T-helper 9 cell (primary cell): ENCODE results near the gene PLXNB1.

Experiments used
- DNase-seq: peaks from one replicate; pipeline ENCODE4 v3.0.0-alpha.2; 2020

PLXNB1 gene

DNA sequence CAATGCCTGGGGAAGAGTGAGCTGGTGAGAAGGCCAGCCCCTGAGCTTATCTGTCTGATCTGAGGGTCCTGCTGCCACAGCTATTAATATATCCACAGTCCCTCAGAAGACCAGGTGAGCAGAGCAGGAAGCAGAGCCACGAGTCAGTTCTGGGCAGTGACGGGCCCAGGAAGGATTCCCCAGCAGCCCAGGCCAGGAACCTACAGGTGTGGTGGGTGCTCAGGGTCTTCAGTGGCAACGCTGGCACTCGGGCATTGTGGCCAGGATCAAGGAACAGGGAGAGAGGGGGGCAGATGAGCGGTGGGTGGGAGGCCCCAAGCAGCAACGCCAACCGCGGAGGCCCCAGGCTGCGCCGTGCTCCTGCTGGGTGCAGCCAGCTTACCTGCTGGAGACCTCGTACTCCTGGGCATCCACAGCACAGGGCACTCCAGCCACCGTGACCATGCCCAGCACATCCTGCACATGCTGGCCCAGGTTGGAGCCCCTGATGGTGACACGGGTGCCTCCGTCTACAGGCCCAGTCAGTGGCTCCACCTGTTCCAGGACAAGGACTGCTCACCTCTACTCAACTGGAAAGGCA, 12.3 kb downstream of the PLXNB1 start:
- no peak for DNase-seq

DNA sequence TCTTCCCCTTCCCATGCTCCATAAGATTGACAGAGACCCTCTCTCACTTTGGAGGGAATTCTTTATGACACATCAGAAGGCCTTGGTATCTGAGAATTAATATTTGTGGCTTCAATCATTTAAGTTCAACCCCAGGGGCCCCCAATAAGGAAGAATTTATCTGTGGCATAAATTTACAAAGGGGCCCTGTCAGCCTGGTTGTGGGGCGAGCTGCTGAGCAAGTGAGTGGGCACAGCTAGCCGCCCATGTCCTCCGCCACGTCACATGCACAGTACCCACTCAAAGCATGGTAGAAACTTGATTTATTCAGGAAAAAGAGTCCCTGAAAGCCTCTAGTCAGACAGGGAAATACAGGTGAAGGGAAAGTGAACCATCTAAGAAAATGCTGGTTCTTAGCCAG, 13.3 kb downstream of the PLXNB1 start:
- no peak for DNase-seq

GRCh38 chr3:48416091-48416505, 13.8 kb downstream of the PLXNB1 start:
- DNase-seq: no peak

DNA sequence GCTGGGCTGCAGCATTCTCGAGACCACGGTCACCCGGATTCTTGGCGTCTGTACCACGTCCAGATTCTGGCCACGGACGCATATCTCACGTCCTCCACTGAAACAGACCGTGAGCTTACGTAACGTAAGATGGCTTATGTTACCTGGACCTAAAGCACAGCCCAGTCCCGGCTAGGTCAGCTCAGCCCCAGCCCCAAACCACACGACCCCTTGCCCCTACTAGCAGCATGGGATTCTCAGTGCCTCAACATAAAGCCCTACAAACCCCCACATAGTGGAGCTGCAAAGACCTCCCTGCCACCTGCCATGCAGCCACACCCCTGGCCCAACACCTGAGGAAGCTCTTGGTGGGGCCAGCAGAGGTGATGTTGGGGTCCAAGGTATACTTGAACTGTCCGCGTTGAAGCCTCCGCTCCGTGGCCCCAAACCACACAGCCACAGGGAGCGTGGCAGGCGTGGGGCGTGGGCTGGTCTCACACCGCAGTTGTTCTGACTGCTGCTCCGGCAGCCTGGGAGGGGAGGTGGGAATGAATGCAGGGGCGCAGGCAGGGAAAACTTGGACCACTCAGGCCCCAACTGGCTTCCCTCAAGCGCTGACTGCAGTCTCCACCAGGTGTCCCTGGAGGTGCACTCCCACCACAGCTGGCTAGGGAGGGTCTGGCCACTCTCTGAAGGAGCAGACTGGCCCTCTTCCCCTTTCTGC, 14.5 kb downstream of the PLXNB1 start:
- DNase-seq: no peak

GRCh38 chr3:48414376-48415250, 15.3 kb downstream of the PLXNB1 start:
- no peak for DNase-seq

DNA sequence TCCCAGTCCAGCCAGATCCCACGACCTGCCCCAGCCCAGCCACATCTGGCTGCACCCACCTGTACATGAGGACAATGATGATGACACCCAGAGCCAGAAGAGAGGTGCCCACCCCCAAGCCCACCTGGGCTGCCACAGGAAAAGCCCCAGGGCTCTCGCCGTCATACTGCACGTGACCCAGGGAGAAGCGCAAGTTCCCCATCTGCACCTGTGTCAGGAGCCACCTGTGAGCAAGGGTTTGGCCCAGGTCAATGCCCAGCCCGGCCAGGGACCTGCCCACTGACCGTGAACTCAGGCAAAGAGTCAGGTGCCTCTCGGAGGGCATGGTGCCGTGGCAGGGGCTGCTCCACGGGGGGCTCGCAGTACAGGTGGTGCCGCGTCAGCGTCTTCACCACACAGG, 16.3 kb downstream of the PLXNB1 start:
- no peak for DNase-seq

GRCh38 chr3:48413086-48413485, 16.8 kb downstream of the PLXNB1 start:
- DNase-seq: no peak

DNA sequence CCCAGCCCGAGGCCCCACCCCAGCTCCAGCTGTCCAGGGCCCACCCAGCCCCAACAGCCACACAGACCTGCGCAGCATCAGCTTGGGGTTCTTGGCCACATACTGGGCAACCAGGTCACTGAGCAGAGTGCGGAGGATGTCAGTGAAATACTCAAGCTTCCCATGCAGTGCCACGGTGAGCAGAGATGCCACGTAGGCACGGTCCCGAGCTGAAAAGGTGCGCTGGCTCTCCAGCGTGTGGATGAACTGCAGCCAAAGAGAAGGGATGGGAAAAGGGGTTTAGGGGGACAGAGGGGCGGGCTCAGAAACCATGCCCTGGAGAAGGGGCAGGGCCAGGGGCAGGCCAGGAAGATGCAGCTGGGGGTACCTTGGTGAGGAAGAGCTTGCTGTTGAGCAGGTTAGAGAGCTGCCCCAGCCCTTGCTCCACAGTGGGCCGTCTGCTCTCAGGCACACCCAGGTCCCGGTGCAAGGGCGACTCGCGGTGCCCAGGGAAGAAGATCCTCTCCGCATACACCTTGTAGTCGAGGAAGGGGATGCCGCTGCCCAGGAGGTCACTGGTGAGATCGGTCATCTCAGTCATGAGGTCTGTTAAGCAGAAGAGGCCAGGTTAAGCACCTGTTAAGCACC, 17.4 kb downstream of the PLXNB1 start:
- DNase-seq: no peak

GRCh38 chr3:48411606-48412374, 18.1 kb downstream of the PLXNB1 start:
- no peak for DNase-seq

DNA sequence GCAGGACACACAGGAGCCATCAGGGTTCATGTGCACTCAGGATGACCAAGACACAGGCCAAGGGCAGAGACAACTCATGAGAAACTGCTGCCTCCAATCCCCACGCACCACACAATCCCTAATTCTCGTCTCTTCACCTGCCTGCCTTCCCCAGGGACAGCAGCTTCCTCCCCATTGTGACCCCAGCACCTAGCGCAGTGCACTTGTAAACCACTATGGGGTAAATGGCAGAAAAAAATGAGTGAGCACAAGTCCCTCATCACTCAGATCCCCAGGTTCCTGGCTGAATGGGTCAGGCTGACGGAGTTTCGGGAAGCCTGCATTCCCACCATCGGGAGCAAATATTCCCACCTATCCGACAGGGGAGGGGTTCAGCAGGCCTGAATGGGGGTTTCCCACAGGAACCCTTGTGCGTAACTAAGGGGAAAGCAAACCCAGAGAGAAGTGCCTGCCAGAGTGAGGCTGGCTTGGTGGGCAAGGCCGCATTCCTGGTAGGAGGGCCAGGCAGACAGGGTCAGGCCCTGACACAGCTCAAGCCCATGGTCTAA, 18.8 kb downstream of the PLXNB1 start:
- DNase-seq: no peak

DNA sequence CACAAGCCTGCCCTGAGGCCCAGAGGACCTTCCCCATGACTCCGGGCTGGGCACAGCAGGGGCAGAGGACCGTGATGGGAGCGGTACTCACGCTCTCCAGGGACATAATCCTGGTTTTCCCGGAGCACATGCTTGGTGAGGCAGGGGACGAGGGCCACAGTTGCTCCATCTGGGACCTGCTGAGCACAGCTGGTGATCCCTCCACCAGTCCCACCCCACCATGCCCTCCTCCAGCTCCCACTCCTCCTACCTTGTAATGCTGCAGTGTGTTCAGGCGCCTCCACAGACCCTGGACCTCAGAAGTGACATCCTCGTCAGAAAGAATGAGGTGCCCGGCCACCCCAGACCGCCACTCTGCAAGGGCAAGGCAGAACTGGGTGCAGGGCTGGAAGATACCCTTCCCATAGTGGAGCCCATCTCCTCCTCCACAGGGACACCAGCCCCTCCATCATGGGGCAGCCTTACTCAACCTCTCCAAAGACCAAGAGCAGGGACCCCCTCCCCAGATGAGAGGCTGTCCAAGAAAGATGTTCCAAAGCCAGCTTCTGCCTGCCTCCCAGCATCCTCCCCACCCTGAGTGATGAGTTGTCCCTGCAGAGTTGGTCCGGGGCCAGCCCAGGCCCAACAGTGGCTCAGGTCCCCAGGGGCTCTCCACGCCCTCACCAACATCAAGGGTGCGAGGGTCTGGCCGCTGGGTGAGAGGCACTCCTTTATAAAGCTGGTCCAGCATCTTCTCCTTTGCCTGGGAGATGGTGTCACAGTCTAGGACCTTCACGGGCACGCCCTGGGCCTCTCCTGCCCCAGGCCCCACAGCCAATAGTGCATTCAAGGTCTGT, 19.5 kb downstream of the PLXNB1 start:
- DNase-seq: no peak

- no peak for DNase-seq
Observed at GRCh38 chr3:48409291-48410201, 20.3 kb downstream of the PLXNB1 start.

DNA sequence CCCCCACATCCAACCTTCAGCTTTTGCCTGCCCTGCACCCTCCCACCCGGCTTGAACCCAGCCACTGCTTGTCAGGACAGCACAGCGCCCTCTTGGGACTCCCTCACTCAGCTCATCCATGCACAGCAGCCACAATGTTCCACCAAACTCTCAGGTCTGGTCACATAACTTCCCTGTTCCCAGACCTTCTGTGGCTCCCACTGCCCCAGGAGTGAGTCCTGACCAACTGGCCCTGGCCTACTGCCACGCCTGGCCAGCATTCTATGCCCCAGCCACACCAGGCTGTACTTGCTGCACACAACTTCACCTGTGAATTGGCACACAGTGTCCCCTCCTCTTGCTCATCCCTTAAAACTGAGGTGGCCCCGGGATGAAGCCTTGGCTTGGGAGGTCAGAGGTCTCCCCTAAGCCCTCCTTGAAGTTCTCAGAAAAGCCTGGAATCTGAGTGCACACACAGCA, 21.0 kb downstream of the PLXNB1 start:
- no peak for DNase-seq

DNA sequence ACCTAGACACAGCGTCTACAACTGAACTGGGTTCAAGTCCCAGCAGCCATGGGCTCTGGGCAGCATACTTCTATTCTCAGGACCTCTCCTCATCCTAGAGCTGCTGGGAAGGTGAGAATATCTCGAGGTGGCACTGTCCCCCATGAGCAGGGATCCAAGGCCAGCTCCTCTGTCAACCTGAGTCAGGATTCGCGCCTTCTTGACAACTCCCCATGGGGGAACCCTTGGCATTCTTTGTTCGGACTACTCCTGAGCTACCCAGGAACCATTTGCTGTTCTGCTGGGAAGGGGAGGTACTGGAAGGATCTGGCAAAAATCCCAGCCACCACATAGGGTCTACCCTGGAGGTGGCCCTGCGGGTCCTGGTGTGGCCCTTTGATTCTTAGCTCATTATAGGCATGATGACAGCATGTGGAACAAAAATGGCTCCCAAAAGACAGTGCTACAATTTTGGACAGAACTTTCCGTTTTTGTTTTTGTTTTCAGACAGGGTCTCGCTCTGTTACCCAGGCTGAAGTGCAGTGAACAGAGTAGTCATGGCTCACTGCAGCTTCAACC, 22.3 kb downstream of the PLXNB1 start:
- DNase-seq: no peak

DNA sequence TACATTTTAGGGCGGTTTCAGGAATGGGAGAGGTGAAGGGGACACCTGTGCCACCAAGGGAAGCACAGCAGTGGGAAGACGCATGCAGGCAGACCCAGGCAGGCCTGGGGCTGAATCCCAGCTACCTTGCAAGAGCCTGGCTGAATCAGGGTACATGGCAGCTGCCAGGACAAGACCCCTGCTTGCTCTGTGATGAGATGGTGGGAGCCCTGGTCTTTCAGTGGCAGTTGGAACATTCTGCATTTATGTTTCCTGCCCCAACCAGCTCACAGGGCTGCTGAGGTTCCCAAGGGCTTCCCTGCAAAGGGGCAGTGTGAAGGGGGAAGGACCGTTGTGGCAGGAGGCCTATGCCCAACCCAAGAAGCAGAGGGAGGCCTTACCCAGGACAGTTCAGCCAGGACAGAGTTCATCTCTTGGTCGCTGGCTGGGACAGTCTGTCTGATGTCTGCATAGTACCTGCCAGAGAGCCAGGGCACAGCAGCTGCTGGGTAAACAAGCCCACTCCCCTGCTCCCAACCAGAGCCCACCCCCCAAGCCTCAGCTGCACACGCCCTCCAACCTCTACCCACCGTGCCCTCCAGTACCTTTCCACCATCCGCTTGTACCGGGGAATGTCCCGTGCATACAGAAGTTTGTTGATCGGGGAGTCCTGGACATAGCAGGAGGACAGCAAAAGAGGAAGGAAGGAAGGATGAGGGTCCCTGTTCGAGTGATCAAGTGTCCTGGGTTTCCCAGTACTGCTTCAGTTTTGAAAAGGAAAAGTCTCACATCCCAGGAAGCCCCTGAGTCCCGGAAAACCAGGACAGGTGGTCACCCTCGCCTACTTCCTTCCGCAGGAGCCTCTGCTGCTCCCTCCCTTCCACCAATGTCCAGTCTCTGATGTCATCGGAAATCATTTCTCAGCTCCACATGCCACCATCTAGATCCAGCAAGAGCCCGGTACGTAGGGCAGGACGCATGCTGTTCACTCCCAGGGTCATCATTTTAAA, 23.1 kb downstream of the PLXNB1 start:
- DNase-seq: no peak

GRCh38 chr3:48405971-48406370, 23.9 kb downstream of the PLXNB1 start:
- DNase-seq: no peak

DNA sequence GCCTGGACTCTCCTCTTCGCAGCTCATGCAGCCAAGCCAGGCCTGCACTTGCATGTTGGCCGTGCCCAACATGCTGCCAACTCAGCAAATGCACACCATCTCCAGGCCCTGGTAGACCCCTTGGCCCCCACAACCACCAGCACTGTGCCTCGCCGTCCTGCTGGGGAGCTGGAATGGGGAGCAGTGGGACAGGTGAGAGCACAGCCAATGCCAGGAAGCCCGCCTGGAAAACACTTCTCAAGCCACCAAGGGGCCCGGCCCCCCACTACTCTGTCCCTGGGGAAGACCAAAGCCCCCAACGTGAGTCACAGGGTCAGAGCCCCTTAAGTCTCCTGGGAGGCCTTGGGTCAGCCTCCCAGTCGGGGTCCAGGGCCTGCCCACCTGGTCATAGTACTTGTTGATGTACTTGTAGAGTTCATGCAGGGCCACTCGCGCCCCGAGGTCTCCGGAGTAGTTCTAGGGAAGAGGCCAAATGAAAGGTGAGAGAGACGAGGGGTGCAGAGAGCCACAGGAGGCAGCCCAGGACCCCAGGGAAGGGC, 24.5 kb downstream of the PLXNB1 start:
- no peak for DNase-seq
